Small intestine (tissue), 7 donors: ENCODE data around the gene CCDC87. TPM values are rescaled to one million over a fixed set of nuclear protein-coding genes. Genes with fewer than 3 reads are reported as not detected.
"Not testable (repeated sequence)": the region's sequence is repeated elsewhere in the genome, so short reads cannot be mapped to it uniquely, and the experiment has no call there.

ENCODE experiments used
- DNase-seq, 2 donors: peaks; one replicate each; pipeline versions ENCODE4 v3.0.0 to v3.0.0-alpha.2; 2013
- FAIRE-seq: peaks from 2 replicates; lab custom pipeline; 2012; peaks lifted over from hg19 to GRCh38; lab: Jason Lieb, UNC
- H3K27ac ChIP-seq, 3 donors: one replicate each; pipeline ENCODE4 v1.5.1; 2013; ENCODE audit warnings: low read length in 2 of 3, mild to moderate bottlenecking in 2 of 3, control low read depth in 1 of 3, inconsistent platforms in 1 of 3, low read depth in 1 of 3, moderate library complexity in 1 of 3
- H3K27me3 ChIP-seq, 3 donors: one replicate each; pipeline ENCODE4 v1.6.1; 2013; ENCODE audit warnings: low read length in 3 of 3, inconsistent platforms in 1 of 3; ENCODE audit not compliant: control insufficient read depth in 3 of 3, insufficient read depth in 3 of 3
- H3K36me3 ChIP-seq, 3 donors: one replicate each; pipeline ENCODE4 v1.6.1; 2013; ENCODE audit warnings: low read length in 3 of 3, inconsistent platforms in 1 of 3, low read depth in 1 of 3, mild to moderate bottlenecking in 1 of 3, moderate library complexity in 1 of 3; ENCODE audit not compliant: control insufficient read depth in 3 of 3, insufficient read depth in 2 of 3
- H3K4me1 ChIP-seq, 3 donors: one replicate each; pipeline ENCODE4 v1.6.1; 2013; ENCODE audit warnings: low read length in 2 of 3, inconsistent platforms in 1 of 3, low read depth in 1 of 3, mild to moderate bottlenecking in 1 of 3, moderate library complexity in 1 of 3; ENCODE audit not compliant: control insufficient read depth in 3 of 3, insufficient read depth in 2 of 3
- H3K4me3 ChIP-seq, 3 donors: one replicate each; pipeline ENCODE4 v1.5.1; 2013; ENCODE audit warnings: low read length in 3 of 3, control low read depth in 1 of 3, inconsistent platforms in 1 of 3, low read depth in 1 of 3, mild to moderate bottlenecking in 1 of 3, moderate library complexity in 1 of 3
- H3K9me3 ChIP-seq, 2 donors: one replicate each; pipeline ENCODE4 v1.6.1; 2013; ENCODE audit warnings: low read depth in 1 of 2, low read length in 1 of 2; ENCODE audit not compliant: control insufficient read depth in 2 of 2, insufficient read depth in 1 of 2
- WGBS, 3 donors: extraction: QIAGEN DNeasy Blood & Tissue Kit; methylation state at CpG; one replicate each; pipeline ENCODE4 v1.1.7; 2013; 5-methylcytosine and 5-hydroxymethylcytosine counted together
- polyA plus RNA-seq, 4 donors: library from polyadenylated mRNA; stranded (reverse) in 3 of 4; unstranded in 1 of 4; fragments of 200-250 nt in 3 of 4; fragments of 120-200 nt in 1 of 4; gene quantifications; one replicate each; pipeline versions ENCODE4 v1.2.1 to v1.2.3, GENCODE V29; 2013
- donor health status: healthy with polysubstance abuse.
- donor health status: control.
- donor health status: control.
- donor health status: Bipolar disorder and iron deficiency.
- donor health status: healthy.

Gene CCDC87
- polyA plus RNA-seq, 4 donors, result 0.09 to 0.22 (median 0.21) TPM; not detected in 1

GRCh38 chr11:66593650-66594049, 787 bp upstream of the CCDC87 start:
- no peaks in the 10 kb centered on the region for H3K27me3 ChIP-seq
- DNase-seq (no peak), FAIRE-seq (no peak)
- H3K27ac ChIP-seq, result peak overlapping the region in 2 of 3 donors; percentile 73 to 81
- WGBS, 3 donors, result 24 to 63% (median 39%) methylated on average over 7 of the region's 7 CpGs
- peaks cover 0 to 7% (median 0%) of the 10 kb centered on the region in 3 donors for H3K36me3 ChIP-seq
- H3K9me3 ChIP-seq, result peaks cover 0 to 24% of the 10 kb centered on the region in 2 donors
- peak overlapping the region in 2 of 3 donors; percentile 74 to 84 for H3K4me3 ChIP-seq
- peaks cover 3 to 25% (median 6%) of the 10 kb centered on the region in 3 donors for H3K4me1 ChIP-seq

GRCh38 chr11:66593303-66593635, 406 bp upstream of the CCDC87 start:
- Histone ChIP-seq H3K27ac (peak overlapping the region; percentile 71 to 81 (median 73)), H3K27me3 (no peaks in the 10 kb centered on the region), H3K9me3 (peaks cover 0 to 24% of the 10 kb centered on the region in 2 donors), H3K4me3 (peak overlapping the region; percentile 34 to 84 (median 74)), H3K36me3 (peaks cover 0 to 7% (median 0%) of the 10 kb centered on the region in 3 donors), H3K4me1 (peaks cover 3 to 25% (median 6%) of the 10 kb centered on the region in 3 donors)
- 3 to 6% (median 6%) methylated on average over 11 to 12 of the region's 12 CpGs for WGBS, 3 donors
- FAIRE-seq (no peak), DNase-seq (peak in 1 of 2 donors; percentile 18)

GRCh38 chr11:66591175-66591574, 1.7 kb downstream of the CCDC87 start:
- Histone ChIP-seq H3K4me3 (no peak overlapping the region), H3K36me3 (peaks cover 0 to 5% (median 0%) of the 10 kb centered on the region in 3 donors), H3K9me3 (peaks cover 0 to 27% of the 10 kb centered on the region in 2 donors), H3K27ac (no peak overlapping the region), H3K4me1 (peaks cover 3 to 25% (median 6%) of the 10 kb centered on the region in 3 donors), H3K27me3 (no peaks in the 10 kb centered on the region)
- 17 to 54% (median 47%) methylated on average over 2 of the region's 2 CpGs for WGBS, 3 donors
- FAIRE-seq (no peak), DNase-seq (no peak)

- H3K27ac ChIP-seq, result no peak overlapping the region
- FAIRE-seq, result no peak
- peaks cover 0 to 27% of the 10 kb centered on the region in 2 donors for H3K9me3 ChIP-seq
- no peaks in the 10 kb centered on the region for H3K27me3 ChIP-seq
- H3K4me1 ChIP-seq, result peaks cover 3 to 20% (median 4%) of the 10 kb centered on the region in 3 donors
- 87 to 91% (median 89%) methylated on average over 7 of the region's 7 CpGs for WGBS, 3 donors
- H3K36me3 ChIP-seq, result peaks cover 0 to 2% (median 0%) of the 10 kb centered on the region in 3 donors
- no peak for DNase-seq
- H3K4me3 ChIP-seq, result no peak overlapping the region
These were observed 2.7 kb downstream of the CCDC87 start for GRCh38 chr11:66589996-66590675.

- H3K4me1 ChIP-seq, result peaks cover 3 to 14% (median 4%) of the 10 kb centered on the region in 3 donors
- not testable (repeated sequence) for H3K36me3 ChIP-seq, H3K27me3 ChIP-seq, H3K27ac ChIP-seq, FAIRE-seq, H3K4me3 ChIP-seq, DNase-seq
- H3K9me3 ChIP-seq, result peaks cover 0 to 27% of the 10 kb centered on the region in 2 donors
- 58 to 78% (median 67%) methylated on average over 2 of the region's 2 CpGs for WGBS, 3 donors
These were observed 3.5 kb downstream of the CCDC87 start for GRCh38 chr11:66589315-66589714.

GRCh38 chr11:66586136-66586535, 6.7 kb downstream of the CCDC87 start:
- Histone ChIP-seq H3K4me1 (no peaks in the 10 kb centered on the region), H3K9me3 (peaks cover 0 to 16% of the 10 kb centered on the region in 2 donors), H3K27me3 (no peaks in the 10 kb centered on the region), H3K4me3 (no peak overlapping the region), H3K36me3 (no peaks in the 10 kb centered on the region), H3K27ac (no peak overlapping the region)
- WGBS, 3 donors, result 44 to 65% (median 63%) methylated on average over 2 of the region's 2 CpGs
- DNase-seq (no peak), FAIRE-seq (no peak)

GRCh38 chr11:66585447-66585846, 7.4 kb downstream of the CCDC87 start:
- not testable (repeated sequence) for H3K4me3 ChIP-seq, H3K36me3 ChIP-seq, DNase-seq, FAIRE-seq, H3K4me1 ChIP-seq, H3K27ac ChIP-seq, H3K27me3 ChIP-seq, H3K9me3 ChIP-seq
- WGBS, 3 donors, result 81 to 94% (median 82%) methylated on average over 1 of the region's 1 CpG

GRCh38 chr11:66582565-66583147, 10.2 kb downstream of the CCDC87 start:
- H3K4me3 ChIP-seq, H3K9me3 ChIP-seq, DNase-seq, FAIRE-seq, H3K36me3 ChIP-seq, H3K27me3 ChIP-seq, H3K4me1 ChIP-seq, H3K27ac ChIP-seq: not testable (repeated sequence)
- WGBS, 3 donors, result 81 to 87% (median 83%) methylated on average over 3 of the region's 3 CpGs
